Measurements from ENCODE around the gene MYBPC3. TPM values are rescaled to one million over a fixed set of nuclear protein-coding genes. Genes with fewer than 3 reads are reported as not detected.

Gene MYBPC3
- polyA plus RNA-seq, 2 donors: 0.04 to 0.08 TPM

GRCh38 chr11:47375546-47376085, 23.1 kb upstream of the MYBPC3 start:
- no peak overlapping the region for H3K27ac ChIP-seq (ENCODE audit: low read depth in 2 of 2, low read length in 1 of 2)
- no peaks in the 10 kb centered on the region for H3K9me3 ChIP-seq (ENCODE audit: control insufficient read depth in 2 of 2, insufficient read depth in 1 of 2, low read depth in 1 of 2, low read length in 1 of 2)
- WGBS, 2 donors: 90 to 91% methylated on average over 13 of the region's 13 CpGs
- no peaks in the 10 kb centered on the region for H3K27me3 ChIP-seq (ENCODE audit: control insufficient read depth in 1 of 2, insufficient read depth in 2 of 2, low read length in 2 of 2)
- no peaks in the 10 kb centered on the region for H3K36me3 ChIP-seq (ENCODE audit: control insufficient read depth in 2 of 2, insufficient read depth in 2 of 2, low read length in 1 of 2)
- peaks cover 3 to 7% of the 10 kb centered on the region in 2 donors for H3K4me1 ChIP-seq (ENCODE audit: control insufficient read depth in 2 of 2, insufficient read depth in 2 of 2, low read length in 1 of 2)
- no peak overlapping the region for H3K4me3 ChIP-seq (ENCODE audit: low read depth in 1 of 2, low read length in 2 of 2)

DNA sequence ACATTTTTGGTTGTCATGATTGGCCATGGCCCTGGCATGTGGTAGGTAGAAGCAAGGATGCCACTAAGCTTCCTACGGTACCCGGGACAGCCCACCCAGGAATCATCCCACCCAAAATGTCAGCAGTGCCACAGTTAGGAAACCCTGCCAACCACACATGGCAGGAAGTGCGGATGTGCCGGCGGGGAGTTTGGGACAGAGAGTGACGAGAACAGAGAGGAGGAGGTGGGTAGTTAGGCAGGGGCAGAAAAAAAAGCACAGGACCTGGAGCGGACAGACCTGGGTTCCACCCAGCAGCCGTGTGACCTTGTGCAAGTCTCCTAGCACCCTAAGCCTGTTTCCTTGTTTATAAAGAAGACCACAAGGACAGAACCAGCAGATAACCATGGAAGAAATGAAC, 22.5 kb upstream of the MYBPC3 start:
- H3K27me3 ChIP-seq (ENCODE audit: control insufficient read depth in 1 of 2, insufficient read depth in 2 of 2, low read length in 2 of 2): no peaks in the 10 kb centered on the region
- peaks cover 3 to 7% of the 10 kb centered on the region in 2 donors for H3K4me1 ChIP-seq (ENCODE audit: control insufficient read depth in 2 of 2, insufficient read depth in 2 of 2, low read length in 1 of 2)
- no peak overlapping the region for H3K27ac ChIP-seq (ENCODE audit: low read depth in 2 of 2, low read length in 1 of 2)
- no peak overlapping the region for H3K4me3 ChIP-seq (ENCODE audit: low read depth in 1 of 2, low read length in 2 of 2)
- 78 to 82% methylated on average over 8 of the region's 8 CpGs for WGBS, 2 donors
- no peaks in the 10 kb centered on the region for H3K36me3 ChIP-seq (ENCODE audit: control insufficient read depth in 2 of 2, insufficient read depth in 2 of 2, low read length in 1 of 2)
- H3K9me3 ChIP-seq (ENCODE audit: control insufficient read depth in 2 of 2, insufficient read depth in 1 of 2, low read depth in 1 of 2, low read length in 1 of 2): no peaks in the 10 kb centered on the region

DNA sequence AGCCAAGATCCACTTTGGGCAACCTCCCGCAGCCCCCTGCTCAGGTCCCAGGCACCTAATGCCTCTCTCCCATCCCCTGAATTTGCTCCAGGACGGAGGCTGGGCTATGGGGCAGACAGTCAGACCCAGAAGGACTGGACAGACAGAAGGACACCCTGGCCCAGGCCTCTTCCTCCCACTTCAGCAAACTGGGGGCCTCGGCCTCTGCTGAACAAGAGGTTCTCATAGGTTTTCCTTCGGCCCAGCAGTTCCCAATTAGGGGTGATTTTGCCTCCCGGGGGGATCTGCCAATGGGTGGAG, 22.2 kb upstream of the MYBPC3 start:
- Histone ChIP-seq H3K36me3 (ENCODE audit: control insufficient read depth in 2 of 2, insufficient read depth in 2 of 2, low read length in 1 of 2) (no peaks in the 10 kb centered on the region), H3K9me3 (ENCODE audit: control insufficient read depth in 2 of 2, insufficient read depth in 1 of 2, low read depth in 1 of 2, low read length in 1 of 2) (no peaks in the 10 kb centered on the region), H3K4me1 (ENCODE audit: control insufficient read depth in 2 of 2, insufficient read depth in 2 of 2, low read length in 1 of 2) (peaks cover 3 to 7% of the 10 kb centered on the region in 2 donors), H3K27ac (ENCODE audit: low read depth in 2 of 2, low read length in 1 of 2) (no peak overlapping the region), H3K27me3 (ENCODE audit: control insufficient read depth in 1 of 2, insufficient read depth in 2 of 2, low read length in 2 of 2) (no peaks in the 10 kb centered on the region), H3K4me3 (ENCODE audit: low read depth in 1 of 2, low read length in 2 of 2) (no peak overlapping the region)
- 72 to 85% methylated on average over 5 of the region's 5 CpGs for WGBS, 2 donors

DNA sequence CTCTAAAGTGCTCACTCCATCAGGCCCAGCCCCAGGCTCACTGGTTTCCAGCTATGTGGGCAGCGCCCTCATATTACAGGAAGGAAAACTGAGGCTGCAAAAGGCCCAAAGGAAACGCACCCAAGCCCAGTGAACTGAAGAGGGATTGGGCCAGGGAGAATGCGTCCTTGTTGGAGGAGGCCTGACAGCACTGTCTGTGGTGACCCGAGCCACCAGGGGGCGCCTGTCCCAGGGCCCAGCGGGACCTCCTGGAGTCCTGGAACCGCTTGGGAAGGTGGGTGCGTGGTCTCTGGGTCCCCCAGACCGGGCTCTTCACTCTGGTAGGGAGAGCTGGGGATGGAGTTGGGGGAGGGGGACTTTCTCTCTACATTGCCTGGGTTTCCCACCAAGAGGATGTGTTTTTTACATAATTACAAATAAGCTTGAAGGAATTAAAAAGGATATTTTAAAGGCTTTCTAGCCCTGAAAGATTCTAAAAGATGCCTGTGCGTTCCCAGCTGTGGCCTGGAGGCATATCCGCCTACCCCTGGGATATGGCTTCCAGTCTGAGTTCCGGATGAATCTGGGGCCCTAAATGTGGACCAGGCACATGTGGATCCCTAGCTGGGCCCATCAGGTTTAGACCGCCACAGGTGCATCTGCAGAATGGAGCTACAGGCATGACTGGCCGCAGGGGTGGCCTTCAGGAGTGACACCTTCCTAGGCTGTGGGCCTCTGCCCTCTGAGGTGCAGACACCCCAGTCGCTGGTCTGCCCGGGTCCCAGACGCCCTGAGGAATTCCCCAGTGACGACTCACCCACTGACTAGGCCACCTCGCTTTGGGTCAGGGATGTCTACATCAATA, 21.6 kb upstream of the MYBPC3 start:
- Histone ChIP-seq H3K9me3 (ENCODE audit: control insufficient read depth in 2 of 2, insufficient read depth in 1 of 2, low read depth in 1 of 2, low read length in 1 of 2) (no peaks in the 10 kb centered on the region), H3K4me3 (ENCODE audit: low read depth in 1 of 2, low read length in 2 of 2) (no peak overlapping the region), H3K4me1 (ENCODE audit: control insufficient read depth in 2 of 2, insufficient read depth in 2 of 2, low read length in 1 of 2) (peaks cover 3 to 7% of the 10 kb centered on the region in 2 donors), H3K36me3 (ENCODE audit: control insufficient read depth in 2 of 2, insufficient read depth in 2 of 2, low read length in 1 of 2) (no peaks in the 10 kb centered on the region), H3K27ac (ENCODE audit: low read depth in 2 of 2, low read length in 1 of 2) (no peak overlapping the region), H3K27me3 (ENCODE audit: control insufficient read depth in 1 of 2, insufficient read depth in 2 of 2, low read length in 2 of 2) (no peaks in the 10 kb centered on the region)
- whole genome bisulfite sequencing, 2 donors: 31 to 36% methylated on average over 19 of the region's 19 CpGs

GRCh38 chr11:47372422-47372821, 19.9 kb upstream of the MYBPC3 start:
- WGBS, 2 donors: 70 to 72% methylated on average over 7 of the region's 7 CpGs
- H3K4me1 ChIP-seq (ENCODE audit: control insufficient read depth in 2 of 2, insufficient read depth in 2 of 2, low read length in 1 of 2): peaks cover 3 to 7% of the 10 kb centered on the region in 2 donors
- H3K27ac ChIP-seq (ENCODE audit: low read depth in 2 of 2, low read length in 1 of 2): no peak overlapping the region
- no peaks in the 10 kb centered on the region for H3K27me3 ChIP-seq (ENCODE audit: control insufficient read depth in 1 of 2, insufficient read depth in 2 of 2, low read length in 2 of 2)
- H3K9me3 ChIP-seq (ENCODE audit: control insufficient read depth in 2 of 2, insufficient read depth in 1 of 2, low read depth in 1 of 2, low read length in 1 of 2): no peaks in the 10 kb centered on the region
- H3K4me3 ChIP-seq (ENCODE audit: low read depth in 1 of 2, low read length in 2 of 2): no peak overlapping the region
- no peaks in the 10 kb centered on the region for H3K36me3 ChIP-seq (ENCODE audit: control insufficient read depth in 2 of 2, insufficient read depth in 2 of 2, low read length in 1 of 2)

GRCh38 chr11:47369676-47370075, 17.2 kb upstream of the MYBPC3 start:
- Histone ChIP-seq H3K27me3 (ENCODE audit: control insufficient read depth in 1 of 2, insufficient read depth in 2 of 2, low read length in 2 of 2) (no peaks in the 10 kb centered on the region), H3K27ac (ENCODE audit: low read depth in 2 of 2, low read length in 1 of 2) (no peak overlapping the region), H3K9me3 (ENCODE audit: control insufficient read depth in 2 of 2, insufficient read depth in 1 of 2, low read depth in 1 of 2, low read length in 1 of 2) (no peaks in the 10 kb centered on the region), H3K4me1 (ENCODE audit: control insufficient read depth in 2 of 2, insufficient read depth in 2 of 2, low read length in 1 of 2) (no peaks in the 10 kb centered on the region), H3K4me3 (ENCODE audit: low read depth in 1 of 2, low read length in 2 of 2) (no peak overlapping the region), H3K36me3 (ENCODE audit: control insufficient read depth in 2 of 2, insufficient read depth in 2 of 2, low read length in 1 of 2) (no peaks in the 10 kb centered on the region)
- WGBS, 2 donors: 45 to 58% methylated on average over 3 of the region's 3 CpGs

DNA sequence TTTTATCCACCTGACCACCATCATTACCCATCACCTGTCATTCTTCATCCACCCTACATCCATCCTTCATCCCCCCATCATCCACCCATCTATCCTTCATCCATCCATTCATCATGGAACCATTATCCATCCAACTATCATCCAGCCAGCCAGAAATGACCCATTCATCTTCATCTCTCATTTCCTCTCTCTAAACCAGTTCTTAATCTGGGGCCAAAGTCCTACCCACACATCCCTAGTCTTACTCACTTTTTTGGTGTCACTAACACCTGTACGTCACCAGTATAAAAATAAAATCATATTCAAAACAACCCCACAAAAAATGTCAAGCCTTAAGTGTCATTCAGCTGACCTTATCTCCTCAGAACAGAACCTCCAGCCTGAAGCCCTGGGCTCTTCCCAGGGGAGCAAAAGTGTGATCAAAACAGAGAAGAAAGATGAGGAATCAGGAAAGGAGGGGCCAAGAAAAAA, 13.6 kb upstream of the MYBPC3 start:
- H3K36me3 ChIP-seq (ENCODE audit: control insufficient read depth in 2 of 2, insufficient read depth in 2 of 2, low read length in 1 of 2): no peaks in the 10 kb centered on the region
- H3K27ac ChIP-seq (ENCODE audit: low read depth in 2 of 2, low read length in 1 of 2): no peak overlapping the region
- H3K9me3 ChIP-seq (ENCODE audit: control insufficient read depth in 2 of 2, insufficient read depth in 1 of 2, low read depth in 1 of 2, low read length in 1 of 2): no peaks in the 10 kb centered on the region
- no peak overlapping the region for H3K4me3 ChIP-seq (ENCODE audit: low read depth in 1 of 2, low read length in 2 of 2)
- H3K27me3 ChIP-seq (ENCODE audit: control insufficient read depth in 1 of 2, insufficient read depth in 2 of 2, low read length in 2 of 2): no peaks in the 10 kb centered on the region
- no peaks in the 10 kb centered on the region for H3K4me1 ChIP-seq (ENCODE audit: control insufficient read depth in 2 of 2, insufficient read depth in 2 of 2, low read length in 1 of 2)
- WGBS, 2 donors: 73 to 79% methylated on average over 1 of the region's 1 CpG

DNA sequence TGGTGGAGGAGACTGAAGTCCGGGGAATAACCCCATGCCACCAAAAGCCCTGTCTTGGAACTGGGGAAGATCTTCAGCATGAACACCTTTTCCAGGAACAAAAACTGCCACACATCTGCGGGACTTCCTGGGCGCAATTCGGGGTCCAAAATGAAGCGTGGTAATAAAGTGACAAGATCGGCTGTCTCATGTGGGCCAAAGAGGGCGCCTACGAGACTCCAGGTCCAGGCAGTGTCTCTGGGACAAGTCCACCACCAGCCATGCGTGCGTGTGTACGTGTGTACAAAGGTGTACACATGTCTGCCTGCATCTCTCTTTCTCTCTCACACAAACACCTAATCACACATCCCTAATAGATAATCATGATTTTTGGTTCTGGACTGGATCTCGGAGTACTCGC, 8.9 kb upstream of the MYBPC3 start:
- no peak overlapping the region for H3K27ac ChIP-seq (ENCODE audit: low read depth in 2 of 2, low read length in 1 of 2)
- 80 to 83% methylated on average over 13 of the region's 13 CpGs for WGBS, 2 donors
- no peaks in the 10 kb centered on the region for H3K36me3 ChIP-seq (ENCODE audit: control insufficient read depth in 2 of 2, insufficient read depth in 2 of 2, low read length in 1 of 2)
- no peaks in the 10 kb centered on the region for H3K27me3 ChIP-seq (ENCODE audit: control insufficient read depth in 1 of 2, insufficient read depth in 2 of 2, low read length in 2 of 2)
- peaks cover 0 to 2% of the 10 kb centered on the region in 2 donors for H3K4me1 ChIP-seq (ENCODE audit: control insufficient read depth in 2 of 2, insufficient read depth in 2 of 2, low read length in 1 of 2)
- no peaks in the 10 kb centered on the region for H3K9me3 ChIP-seq (ENCODE audit: control insufficient read depth in 2 of 2, insufficient read depth in 1 of 2, low read depth in 1 of 2, low read length in 1 of 2)
- H3K4me3 ChIP-seq (ENCODE audit: low read depth in 1 of 2, low read length in 2 of 2): no peak overlapping the region

DNA sequence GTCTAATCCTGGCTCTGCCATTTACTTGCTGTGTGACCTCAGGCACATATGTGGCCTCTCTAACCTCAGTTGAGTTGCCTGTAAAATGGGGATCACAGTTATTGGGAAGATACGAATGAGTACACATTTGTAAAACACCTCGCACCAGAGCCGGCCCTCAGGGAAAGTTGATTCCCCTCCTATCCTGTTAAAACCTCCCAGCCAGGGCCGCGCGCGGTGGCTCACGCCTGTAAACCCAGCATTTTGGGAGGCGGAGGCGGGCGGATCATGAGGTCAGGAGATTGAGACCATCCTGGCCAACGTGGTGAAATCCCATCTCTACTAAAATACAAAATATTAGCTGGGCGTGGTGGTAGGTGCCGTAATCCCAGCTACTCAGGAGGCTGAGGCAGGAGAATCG, 7.8 kb upstream of the MYBPC3 start:
- no peaks in the 10 kb centered on the region for H3K9me3 ChIP-seq (ENCODE audit: control insufficient read depth in 2 of 2, insufficient read depth in 1 of 2, low read depth in 1 of 2, low read length in 1 of 2)
- H3K27ac ChIP-seq (ENCODE audit: low read depth in 2 of 2, low read length in 1 of 2): no peak overlapping the region
- peaks cover 0 to 7% of the 10 kb centered on the region in 2 donors for H3K4me1 ChIP-seq (ENCODE audit: control insufficient read depth in 2 of 2, insufficient read depth in 2 of 2, low read length in 1 of 2)
- H3K36me3 ChIP-seq (ENCODE audit: control insufficient read depth in 2 of 2, insufficient read depth in 2 of 2, low read length in 1 of 2): no peaks in the 10 kb centered on the region
- H3K27me3 ChIP-seq (ENCODE audit: control insufficient read depth in 1 of 2, insufficient read depth in 2 of 2, low read length in 2 of 2): no peaks in the 10 kb centered on the region
- WGBS, 2 donors: 93 to 95% methylated on average over 15 of the region's 15 CpGs
- no peak overlapping the region for H3K4me3 ChIP-seq (ENCODE audit: low read depth in 1 of 2, low read length in 2 of 2)

DNA sequence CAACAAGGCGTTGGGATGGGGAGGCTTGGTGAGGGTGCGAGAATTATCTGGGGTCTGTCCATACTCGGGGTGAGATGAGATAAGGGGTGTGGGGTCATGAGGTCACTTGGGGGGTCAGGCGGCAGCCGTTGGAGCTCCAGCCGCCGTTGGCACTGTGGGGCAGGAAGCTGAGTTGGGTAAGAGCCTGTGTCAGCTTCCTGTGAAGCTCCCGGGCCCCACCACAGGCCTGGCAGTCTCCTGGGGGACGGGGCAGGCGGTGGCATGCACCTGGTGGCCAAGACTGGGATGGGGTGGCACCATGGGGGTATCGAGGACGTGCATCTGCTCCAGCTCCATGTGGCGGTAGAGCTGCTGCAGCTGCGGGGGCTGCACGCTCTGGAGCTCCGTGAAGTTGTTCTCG, 7.1 kb upstream of the MYBPC3 start:
- Histone ChIP-seq H3K4me3 (ENCODE audit: low read depth in 1 of 2, low read length in 2 of 2) (no peak overlapping the region), H3K27me3 (ENCODE audit: control insufficient read depth in 1 of 2, insufficient read depth in 2 of 2, low read length in 2 of 2) (no peaks in the 10 kb centered on the region), H3K27ac (ENCODE audit: low read depth in 2 of 2, low read length in 1 of 2) (no peak overlapping the region), H3K9me3 (ENCODE audit: control insufficient read depth in 2 of 2, insufficient read depth in 1 of 2, low read depth in 1 of 2, low read length in 1 of 2) (no peaks in the 10 kb centered on the region), H3K4me1 (ENCODE audit: control insufficient read depth in 2 of 2, insufficient read depth in 2 of 2, low read length in 1 of 2) (peaks cover 0 to 7% of the 10 kb centered on the region in 2 donors), H3K36me3 (ENCODE audit: control insufficient read depth in 2 of 2, insufficient read depth in 2 of 2, low read length in 1 of 2) (no peaks in the 10 kb centered on the region)
- WGBS, 2 donors: 74 to 75% methylated on average over 17 of the region's 17 CpGs
